LNCaP clone FGC (cell line): ENCODE measurements around the gene GABRG3.

ENCODE experiments used
- DNase-seq: peaks from one replicate; pipeline ENCODE4 v3.0.0-alpha.2; 2011; ENCODE audit warnings: low read depth
- H3K4me3 ChIP-seq: 2 replicates; pipeline ENCODE4 v1.5.1; 2011; ENCODE audit warnings: mild to moderate bottlenecking, low read depth, low read length, control low read depth
- CTCF ChIP-seq: IDR thresholded peaks from 2 replicates; pipeline ENCODE4 v1.5.1; 2012; ENCODE audit warnings: mild to moderate bottlenecking; ENCODE audit not compliant: control insufficient read depth, insufficient read depth; ENCODE audit errors: extremely low read depth

Gene GABRG3

GRCh38 chr15:27125185-27125584 lies 154.2 kb downstream of the GABRG3 start:
- no peak overlapping the region for H3K4me3 ChIP-seq
- DNase-seq, result no peak
- no peak for TF ChIP-seq CTCF

GRCh38 chr15:27126449-27126848 lies 155.5 kb downstream of the GABRG3 start:
- H3K4me3 ChIP-seq, result no peak overlapping the region
- no peak for TF ChIP-seq CTCF

GRCh38 chr15:27127815-27128570 lies 157.0 kb downstream of the GABRG3 start:
- H3K4me3 ChIP-seq, result no peak overlapping the region

More at GRCh38 chr15:27126449-27126848, 155.5 kb downstream of the GABRG3 start:
- DNase-seq, result no peak

GRCh38 chr15:27133249-27133648 lies 162.3 kb downstream of the GABRG3 start:
- no peak for TF ChIP-seq CTCF
- H3K4me3 ChIP-seq, result no peak overlapping the region
- DNase-seq, result no peak

More at GRCh38 chr15:27127815-27128570, 157.0 kb downstream of the GABRG3 start:
- DNase-seq, result no peak
- no peak for TF ChIP-seq CTCF

GRCh38 chr15:27134481-27134880 lies 163.5 kb downstream of the GABRG3 start:
- H3K4me3 ChIP-seq, result no peak overlapping the region
- no peak for DNase-seq
- TF ChIP-seq CTCF, result no peak

- DNase-seq, result no peak
- no peak overlapping the region for H3K4me3 ChIP-seq
- no peak for TF ChIP-seq CTCF
These were observed 164.2 kb downstream of the GABRG3 start for GRCh38 chr15:27135151-27135550.

- H3K4me3 ChIP-seq, result no peak overlapping the region
- no peak for DNase-seq
These were observed 166.1 kb downstream of the GABRG3 start for GRCh38 chr15:27137127-27137526.

More at GRCh38 chr15:27137127-27137526, 166.1 kb downstream of the GABRG3 start:
- no peak for TF ChIP-seq CTCF
